ENCODE measurements around the gene TSHZ1. TPM values are rescaled to one million over a fixed set of nuclear protein-coding genes. Genes with fewer than 3 reads are reported as not detected.
A peak's percentile ranks its signal among the peaks of the same experiment; 100 is the strongest.

TSHZ1 gene
- total RNA-seq, 2 donors from 2014 or later, result 14.5 to 19.4 TPM

GRCh38 chr18:75244351-75245313 is 34.0 kb downstream of the TSHZ1 start:
- H3K4me3 ChIP-seq, result no peak overlapping the region
- H3K36me3 ChIP-seq, result no peaks in the 10 kb centered on the region
- no peaks in the 10 kb centered on the region for H3K9me3 ChIP-seq
- DNase-seq (ENCODE audit: low spot score), result no peak
- no peak overlapping the region for H3K27ac ChIP-seq
- H3K4me1 ChIP-seq, result peaks cover 0 to 32% of the 10 kb centered on the region in 2 donors
- H3K27me3 ChIP-seq, result no peaks in the 10 kb centered on the region
- TF ChIP-seq, protein P1, sequence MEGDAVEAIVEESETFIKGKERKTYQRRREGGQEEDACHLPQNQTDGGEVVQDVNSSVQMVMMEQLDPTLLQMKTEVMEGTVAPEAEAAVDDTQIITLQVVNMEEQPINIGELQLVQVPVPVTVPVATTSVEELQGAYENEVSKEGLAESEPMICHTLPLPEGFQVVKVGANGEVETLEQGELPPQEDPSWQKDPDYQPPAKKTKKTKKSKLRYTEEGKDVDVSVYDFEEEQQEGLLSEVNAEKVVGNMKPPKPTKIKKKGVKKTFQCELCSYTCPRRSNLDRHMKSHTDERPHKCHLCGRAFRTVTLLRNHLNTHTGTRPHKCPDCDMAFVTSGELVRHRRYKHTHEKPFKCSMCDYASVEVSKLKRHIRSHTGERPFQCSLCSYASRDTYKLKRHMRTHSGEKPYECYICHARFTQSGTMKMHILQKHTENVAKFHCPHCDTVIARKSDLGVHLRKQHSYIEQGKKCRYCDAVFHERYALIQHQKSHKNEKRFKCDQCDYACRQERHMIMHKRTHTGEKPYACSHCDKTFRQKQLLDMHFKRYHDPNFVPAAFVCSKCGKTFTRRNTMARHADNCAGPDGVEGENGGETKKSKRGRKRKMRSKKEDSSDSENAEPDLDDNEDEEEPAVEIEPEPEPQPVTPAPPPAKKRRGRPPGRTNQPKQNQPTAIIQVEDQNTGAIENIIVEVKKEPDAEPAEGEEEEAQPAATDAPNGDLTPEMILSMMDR (IDR thresholded peaks at IDR 0.05), result peak in 1 of 2 donors; percentile 52

DNA sequence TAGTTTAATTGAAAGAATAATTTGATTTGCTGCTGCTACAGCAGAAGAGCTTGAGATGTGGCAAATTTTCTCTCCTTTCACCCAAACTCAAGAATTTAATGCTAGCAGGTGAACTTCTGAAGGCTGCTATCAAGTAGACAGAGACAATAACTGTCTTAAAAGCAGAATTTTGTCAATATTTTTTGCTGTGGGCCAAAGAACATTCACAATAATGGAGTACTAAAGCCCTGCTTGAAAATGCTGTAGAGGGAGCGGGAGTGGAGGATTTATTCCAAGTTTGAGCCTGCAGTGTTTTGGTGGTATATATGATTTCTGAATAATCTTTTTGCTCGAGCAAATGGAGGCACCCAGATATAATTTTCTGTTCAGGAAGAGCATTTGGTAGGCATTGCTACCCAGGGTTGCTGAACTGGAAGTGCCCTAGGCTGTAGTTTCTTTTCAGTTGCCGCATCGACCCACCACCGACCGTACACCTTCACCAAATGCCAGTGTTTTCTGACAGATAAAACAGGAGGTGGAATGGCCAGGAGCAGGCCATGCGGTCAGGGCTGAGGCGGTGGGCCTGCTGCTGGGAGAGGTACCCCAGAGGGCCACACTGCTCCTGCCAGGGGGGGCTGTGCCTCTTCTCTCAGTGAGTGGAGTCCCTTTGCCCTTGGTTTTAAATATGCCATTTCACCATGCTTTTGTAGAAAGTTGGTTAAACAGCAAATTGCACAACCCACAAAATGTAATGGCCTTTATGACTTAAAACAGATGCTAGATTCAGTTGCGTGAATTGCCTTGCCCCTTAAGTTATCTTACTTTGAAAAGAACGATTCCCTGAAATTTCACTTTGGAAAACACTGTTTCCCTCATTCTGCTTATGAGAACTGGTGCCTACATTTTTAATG is 36.4 kb downstream of the TSHZ1 start:
- Histone ChIP-seq H3K4me1 (peaks cover 0 to 53% of the 10 kb centered on the region in 2 donors), H3K36me3 (no peaks in the 10 kb centered on the region), H3K27me3 (no peaks in the 10 kb centered on the region), H3K4me3 (peak overlapping the region; percentile 29 to 41), H3K27ac (peak overlapping the region; percentile 71 to 81), H3K9me3 (no peaks in the 10 kb centered on the region)
- TF ChIP-seq, protein P1 (IDR thresholded peaks at IDR 0.05), result no peak
- DNase-seq (ENCODE audit: low spot score), result no peak

- Histone ChIP-seq H3K27me3 (no peaks in the 10 kb centered on the region), H3K27ac (peak overlapping the region; percentile 71 to 81), H3K4me3 (peak overlapping the region; percentile 29 to 41), H3K36me3 (no peaks in the 10 kb centered on the region), H3K9me3 (no peaks in the 10 kb centered on the region), H3K4me1 (peaks cover 0 to 61% of the 10 kb centered on the region in 2 donors)
- DNase-seq (ENCODE audit: low spot score), result no peak
- TF ChIP-seq, protein P1 (IDR thresholded peaks at IDR 0.05), result no peak
Measured at GRCh38 chr18:75247611-75248421, 37.2 kb downstream of the TSHZ1 start.

DNA sequence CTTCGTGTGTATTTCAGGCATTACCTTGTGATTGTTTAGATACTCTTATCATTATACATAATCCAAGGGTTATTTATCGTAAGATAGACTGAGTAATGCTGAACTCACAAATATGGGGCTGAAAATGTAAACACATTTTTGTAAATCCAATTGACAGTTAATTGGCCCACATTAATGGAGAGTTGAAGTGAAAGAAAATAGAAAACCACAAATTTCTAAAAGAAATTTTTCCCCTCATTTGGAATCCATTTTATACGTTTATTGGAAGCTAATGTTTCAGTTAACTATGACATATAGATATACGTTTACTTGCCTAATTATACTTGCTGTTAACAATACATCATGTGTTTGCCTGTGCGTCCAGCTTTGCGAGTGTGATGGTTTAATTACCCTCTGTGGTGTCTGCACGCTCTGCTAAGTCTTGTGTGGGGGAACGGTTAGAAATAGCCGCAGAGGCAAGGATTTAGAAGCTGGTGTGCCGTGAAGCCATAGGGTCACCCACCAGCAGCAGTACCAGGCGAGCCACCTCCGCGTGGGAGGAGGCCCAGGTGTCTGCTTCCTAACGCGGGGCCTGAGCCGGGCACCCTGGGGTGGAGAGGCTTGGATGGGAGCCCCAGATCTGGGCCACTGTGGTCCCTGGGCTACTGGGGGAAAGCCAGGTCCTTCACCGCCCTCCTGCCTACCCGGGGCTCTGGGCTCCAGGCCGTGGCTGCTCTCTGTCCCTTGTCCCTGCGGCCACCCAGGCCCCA is 38.0 kb downstream of the TSHZ1 start:
- peaks cover 0 to 69% of the 10 kb centered on the region in 2 donors for H3K4me1 ChIP-seq
- no peaks in the 10 kb centered on the region for H3K27me3 ChIP-seq
- TF ChIP-seq, protein P1 (IDR thresholded peaks at IDR 0.05), result no peak
- peak overlapping the region in 1 of 2 donors; percentile 41 for H3K4me3 ChIP-seq
- no peak for DNase-seq (ENCODE audit: low spot score)
- H3K36me3 ChIP-seq, result no peaks in the 10 kb centered on the region
- H3K27ac ChIP-seq, result peak overlapping the region; percentile 71 to 81
- H3K9me3 ChIP-seq, result no peaks in the 10 kb centered on the region

All from right atrium auricular region (tissue), 2 donors.